ENCODE measurements around the gene BSPH1. TPM values are rescaled to one million over a fixed set of nuclear protein-coding genes. Genes with fewer than 3 reads are reported as not detected.

Gene BSPH1
- total RNA-seq, 1 donor from 2014 or later, result not detected

DNA sequence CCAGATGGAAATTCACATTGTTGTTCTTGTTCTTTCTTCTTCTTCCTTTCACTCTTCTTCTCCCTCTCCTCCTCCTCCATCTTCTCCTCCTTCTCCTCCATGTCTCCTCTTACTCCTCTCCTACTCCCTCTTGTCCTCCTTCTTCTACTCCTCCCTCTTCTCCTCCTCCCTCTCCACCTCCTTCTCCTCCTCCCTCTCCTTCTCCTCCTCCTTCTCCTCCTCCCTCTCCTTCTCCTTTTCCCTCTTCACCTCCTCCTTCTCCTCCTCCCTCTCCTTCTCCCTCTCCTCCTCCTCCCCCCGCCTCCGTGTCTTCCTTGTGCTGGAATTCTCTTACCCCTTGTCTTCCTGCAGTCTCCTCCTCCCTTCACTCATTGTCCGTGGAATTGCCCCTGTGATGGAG lies 33.5 kb upstream of the BSPH1 start:
- Mint-ChIP-seq H3K9me3 (ENCODE audit: unreplicated experiment) (no peaks in the 10 kb centered on the region), H3K27me3 (ENCODE audit: unreplicated experiment) (peaks cover 23% of the 10 kb centered on the region), H3K36me3 (ENCODE audit: unreplicated experiment) (no peaks in the 10 kb centered on the region), H3K4me1 (ENCODE audit: unreplicated experiment) (no peaks in the 10 kb centered on the region), H3K4me3 (ENCODE audit: unreplicated experiment) (no peak overlapping the region), H3K27ac (ENCODE audit: unreplicated experiment) (no peak overlapping the region)
- TF ChIP-seq, protein P1, sequence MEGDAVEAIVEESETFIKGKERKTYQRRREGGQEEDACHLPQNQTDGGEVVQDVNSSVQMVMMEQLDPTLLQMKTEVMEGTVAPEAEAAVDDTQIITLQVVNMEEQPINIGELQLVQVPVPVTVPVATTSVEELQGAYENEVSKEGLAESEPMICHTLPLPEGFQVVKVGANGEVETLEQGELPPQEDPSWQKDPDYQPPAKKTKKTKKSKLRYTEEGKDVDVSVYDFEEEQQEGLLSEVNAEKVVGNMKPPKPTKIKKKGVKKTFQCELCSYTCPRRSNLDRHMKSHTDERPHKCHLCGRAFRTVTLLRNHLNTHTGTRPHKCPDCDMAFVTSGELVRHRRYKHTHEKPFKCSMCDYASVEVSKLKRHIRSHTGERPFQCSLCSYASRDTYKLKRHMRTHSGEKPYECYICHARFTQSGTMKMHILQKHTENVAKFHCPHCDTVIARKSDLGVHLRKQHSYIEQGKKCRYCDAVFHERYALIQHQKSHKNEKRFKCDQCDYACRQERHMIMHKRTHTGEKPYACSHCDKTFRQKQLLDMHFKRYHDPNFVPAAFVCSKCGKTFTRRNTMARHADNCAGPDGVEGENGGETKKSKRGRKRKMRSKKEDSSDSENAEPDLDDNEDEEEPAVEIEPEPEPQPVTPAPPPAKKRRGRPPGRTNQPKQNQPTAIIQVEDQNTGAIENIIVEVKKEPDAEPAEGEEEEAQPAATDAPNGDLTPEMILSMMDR (IDR thresholded peaks at IDR 0.05), result no peak
- DNase-seq (ENCODE audit: extremely low spot score, unreplicated experiment), result no peak

DNA sequence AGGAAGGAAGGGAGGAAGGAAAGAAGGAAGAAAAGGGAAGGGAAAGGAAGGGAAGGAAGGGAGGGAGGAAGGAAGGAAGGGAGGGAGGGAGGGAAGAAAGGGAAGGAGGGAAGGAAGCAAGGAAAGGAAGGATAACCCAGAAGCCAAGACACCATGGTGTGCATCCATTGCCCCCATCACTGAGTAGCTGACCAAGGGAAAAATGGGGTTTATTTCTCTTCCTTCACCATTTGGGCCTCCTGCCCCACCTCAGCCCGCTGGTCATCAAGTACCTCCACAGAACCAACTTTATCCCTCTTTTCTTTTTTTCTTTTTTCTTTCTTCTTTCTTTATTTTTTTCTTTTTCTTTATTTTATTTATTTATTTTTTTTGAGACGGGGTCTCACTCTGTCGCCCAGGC lies 31.5 kb upstream of the BSPH1 start:
- no peaks in the 10 kb centered on the region for H3K4me1 Mint-ChIP-seq (ENCODE audit: unreplicated experiment)
- H3K27me3 Mint-ChIP-seq (ENCODE audit: unreplicated experiment), result peaks cover 25% of the 10 kb centered on the region

DNA sequence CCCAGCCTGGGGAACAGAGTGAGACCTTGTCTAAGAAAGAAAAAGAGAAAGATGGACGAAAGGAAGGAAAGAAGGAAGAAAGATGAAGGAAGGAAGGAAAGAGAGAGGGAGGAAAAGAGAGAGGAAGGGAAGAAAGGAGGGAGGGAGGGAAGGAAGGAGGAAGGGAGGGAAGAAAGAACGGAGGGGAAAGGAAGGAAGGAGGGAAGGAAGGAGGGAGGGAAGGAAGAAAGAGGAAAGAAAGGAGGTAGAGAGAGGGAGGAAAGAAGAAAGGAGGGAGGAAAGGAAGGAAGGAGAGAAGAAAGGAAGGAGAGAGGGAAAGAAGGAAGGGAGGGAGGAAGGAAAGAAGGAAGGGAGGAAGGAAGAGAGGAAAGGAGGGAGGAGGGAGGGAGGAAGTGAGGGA lies 31.0 kb upstream of the BSPH1 start:
- DNase-seq (ENCODE audit: extremely low spot score, unreplicated experiment), result no peak
- Mint-ChIP-seq H3K4me3 (ENCODE audit: unreplicated experiment) (no peak overlapping the region), H3K27me3 (ENCODE audit: unreplicated experiment) (peaks cover 25% of the 10 kb centered on the region), H3K27ac (ENCODE audit: unreplicated experiment) (no peak overlapping the region), H3K4me1 (ENCODE audit: unreplicated experiment) (no peaks in the 10 kb centered on the region), H3K9me3 (ENCODE audit: unreplicated experiment) (no peaks in the 10 kb centered on the region), H3K36me3 (ENCODE audit: unreplicated experiment) (no peaks in the 10 kb centered on the region)
- TF ChIP-seq, protein P1 (IDR thresholded peaks at IDR 0.05), result no peak

More for the DNA sequence above, 31.5 kb upstream of the BSPH1 start:
- no peaks in the 10 kb centered on the region for H3K36me3 Mint-ChIP-seq (ENCODE audit: unreplicated experiment)
- TF ChIP-seq, protein P1 (IDR thresholded peaks at IDR 0.05), result no peak
- DNase-seq (ENCODE audit: extremely low spot score, unreplicated experiment), result no peak
- H3K4me3 Mint-ChIP-seq (ENCODE audit: unreplicated experiment), result no peak overlapping the region
- no peaks in the 10 kb centered on the region for H3K9me3 Mint-ChIP-seq (ENCODE audit: unreplicated experiment)
- H3K27ac Mint-ChIP-seq (ENCODE audit: unreplicated experiment), result no peak overlapping the region

DNA sequence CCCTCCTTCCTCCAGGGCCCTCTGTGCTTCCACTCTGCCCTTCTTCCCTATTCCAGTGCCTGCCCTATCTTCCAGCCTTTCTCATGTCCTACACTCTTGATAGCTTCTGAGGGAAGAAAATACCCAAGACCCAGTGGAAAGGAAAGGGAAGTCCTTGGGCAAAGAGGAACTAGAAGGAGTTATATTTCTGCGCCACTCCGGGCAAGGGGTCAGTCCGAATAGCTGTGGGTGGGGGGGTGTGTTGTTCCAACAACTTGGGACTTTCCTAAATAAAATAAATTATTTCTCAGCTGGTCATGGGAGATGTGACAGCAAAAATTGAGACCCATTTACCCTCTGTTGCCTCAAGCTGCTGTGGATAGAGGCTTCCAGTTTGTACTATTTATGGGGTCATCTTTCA lies 28.7 kb upstream of the BSPH1 start:
- Mint-ChIP-seq H3K27ac (ENCODE audit: unreplicated experiment) (no peak overlapping the region), H3K4me1 (ENCODE audit: unreplicated experiment) (no peaks in the 10 kb centered on the region), H3K27me3 (ENCODE audit: unreplicated experiment) (peaks cover 15% of the 10 kb centered on the region), H3K9me3 (ENCODE audit: unreplicated experiment) (no peaks in the 10 kb centered on the region), H3K36me3 (ENCODE audit: unreplicated experiment) (no peaks in the 10 kb centered on the region), H3K4me3 (ENCODE audit: unreplicated experiment) (no peak overlapping the region)
- no peak for DNase-seq (ENCODE audit: extremely low spot score, unreplicated experiment)
- TF ChIP-seq, protein P1 (IDR thresholded peaks at IDR 0.05), result no peak

DNA sequence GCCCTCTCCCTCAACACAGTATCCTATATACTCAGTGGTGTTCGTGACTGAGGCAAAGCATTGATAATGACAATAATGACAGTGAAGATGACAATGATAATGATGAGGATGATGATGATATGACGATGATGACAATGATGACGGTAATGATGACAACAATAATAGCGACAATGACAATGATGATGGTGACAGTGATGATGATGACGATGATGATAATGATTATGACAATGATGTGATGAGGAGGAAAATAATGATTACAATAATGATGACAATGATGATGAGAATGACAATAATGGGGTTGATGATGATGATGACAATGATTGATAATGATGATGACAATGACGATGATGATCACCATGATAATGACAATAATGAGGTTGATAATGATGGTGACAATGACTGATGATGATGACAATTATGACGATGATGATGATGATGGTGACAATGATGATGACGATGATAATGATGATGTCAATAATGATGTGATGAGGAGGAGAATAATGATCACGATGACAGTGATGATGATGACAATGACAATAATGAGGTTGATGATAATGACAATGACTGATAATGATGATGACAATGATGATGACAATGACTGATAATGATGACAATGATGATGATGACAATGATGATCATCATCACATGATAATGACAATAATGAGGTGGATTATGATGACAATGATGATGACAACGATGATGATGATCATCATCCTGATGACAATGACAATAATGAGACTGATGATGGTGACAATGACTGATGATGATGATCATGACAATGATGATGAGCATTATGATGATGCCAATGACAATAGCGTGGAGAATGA lies 19.2 kb upstream of the BSPH1 start:
- Mint-ChIP-seq H3K36me3 (ENCODE audit: unreplicated experiment) (no peaks in the 10 kb centered on the region), H3K4me1 (ENCODE audit: unreplicated experiment) (no peaks in the 10 kb centered on the region)

More for the DNA sequence above, 19.2 kb upstream of the BSPH1 start:
- no peak overlapping the region for H3K27ac Mint-ChIP-seq (ENCODE audit: unreplicated experiment)
- H3K4me3 Mint-ChIP-seq (ENCODE audit: unreplicated experiment), result no peak overlapping the region
- H3K27me3 Mint-ChIP-seq (ENCODE audit: unreplicated experiment), result peaks cover 2% of the 10 kb centered on the region
- DNase-seq (ENCODE audit: extremely low spot score, unreplicated experiment), result no peak
- H3K9me3 Mint-ChIP-seq (ENCODE audit: unreplicated experiment), result peaks cover 9% of the 10 kb centered on the region
- TF ChIP-seq, protein P1 (IDR thresholded peaks at IDR 0.05), result no peak
